RCC 7860 (cell line): ENCODE data around the gene FAR2.
A peak's percentile ranks its signal among the peaks of the same experiment; 100 is the strongest.
"Not testable (repeated sequence)": the region's sequence is repeated elsewhere in the genome, so short reads cannot be mapped to it uniquely, and the experiment has no call there.

Experiments
- DNase-seq: peaks from one replicate; pipeline ENCODE4 v3.0.0-alpha.2; 2015; ENCODE audit warnings: low spot score
- FAIRE-seq: peaks from 2 replicates; lab custom pipeline; 2012; peaks lifted over from hg19 to GRCh38; lab: Jason Lieb, UNC

FAR2 gene

DNA sequence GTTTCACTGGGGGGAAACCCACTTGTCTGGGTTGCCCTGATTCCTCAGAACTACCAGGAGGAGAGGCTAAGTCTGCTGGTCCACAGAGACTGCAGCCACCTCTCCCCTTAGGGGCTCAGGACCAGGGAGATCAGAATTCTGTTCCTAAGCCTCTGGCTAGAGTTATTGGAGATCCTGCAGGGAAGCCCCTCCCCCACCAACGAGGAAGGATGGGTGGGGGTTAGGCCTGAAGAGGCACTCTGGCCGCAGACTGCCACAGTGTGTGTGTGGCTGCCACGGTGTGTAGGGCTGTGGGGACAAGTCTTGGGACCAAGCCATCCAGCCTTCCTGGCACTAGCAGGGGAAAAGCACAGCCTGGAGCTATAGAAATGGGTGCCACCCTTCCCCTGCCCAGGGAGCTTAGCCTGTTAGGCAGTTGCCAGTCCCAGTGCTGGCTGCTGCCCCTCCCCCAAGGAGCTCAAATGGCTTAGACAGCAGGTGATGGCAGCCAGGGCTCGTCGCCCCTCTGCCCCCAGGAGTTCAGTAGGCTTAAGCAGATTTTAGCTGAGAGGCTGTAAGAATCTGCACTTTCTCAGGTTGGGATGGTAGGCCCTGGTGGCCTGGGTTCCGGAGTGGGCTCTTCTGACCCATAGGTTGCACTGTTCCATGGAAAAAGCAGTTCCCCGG is 124.2 kb downstream of the FAR2 start:
- FAIRE-seq = no peak
- DNase-seq = no peak

DNA sequence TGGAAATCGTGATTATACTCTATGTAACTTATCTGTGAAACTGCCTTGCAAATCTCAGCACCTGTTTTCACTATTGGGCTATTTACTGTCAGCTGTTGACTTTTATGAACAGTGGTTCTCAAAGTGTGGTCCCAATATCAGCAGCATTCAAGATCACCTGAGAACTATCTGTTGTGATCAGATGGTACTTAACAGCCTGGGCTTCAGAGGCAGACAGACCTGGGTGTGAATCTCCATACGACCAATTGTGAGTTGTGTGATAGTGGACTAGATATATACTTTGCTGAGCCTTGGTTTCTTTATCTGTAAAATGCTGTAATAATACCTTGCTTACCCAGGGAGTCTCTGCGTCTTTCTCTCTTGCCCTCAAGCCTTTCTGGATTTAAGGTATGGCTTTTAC is 126.8 kb downstream of the FAR2 start:
- no peak for DNase-seq
- no peak for FAIRE-seq

DNA sequence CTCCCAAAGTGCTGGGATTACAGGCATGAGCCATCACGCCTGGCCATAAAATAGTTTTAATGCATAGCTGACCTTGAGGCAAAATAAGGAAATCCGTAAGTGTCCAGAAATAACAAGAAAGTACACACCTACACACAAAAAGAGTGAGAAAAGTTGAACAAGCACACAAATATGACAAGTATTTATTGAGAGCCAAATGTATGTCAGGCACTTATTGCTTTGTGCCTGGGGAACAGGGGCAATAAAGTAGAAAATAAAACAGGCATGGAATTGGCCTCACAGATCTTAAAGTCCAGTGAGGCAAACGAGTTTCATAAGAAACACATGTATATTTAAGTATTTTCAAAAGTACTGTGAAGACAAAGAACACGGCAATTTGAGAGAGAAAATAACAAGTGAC is 128.2 kb downstream of the FAR2 start:
- FAIRE-seq = no peak
- DNase-seq = no peak

DNA sequence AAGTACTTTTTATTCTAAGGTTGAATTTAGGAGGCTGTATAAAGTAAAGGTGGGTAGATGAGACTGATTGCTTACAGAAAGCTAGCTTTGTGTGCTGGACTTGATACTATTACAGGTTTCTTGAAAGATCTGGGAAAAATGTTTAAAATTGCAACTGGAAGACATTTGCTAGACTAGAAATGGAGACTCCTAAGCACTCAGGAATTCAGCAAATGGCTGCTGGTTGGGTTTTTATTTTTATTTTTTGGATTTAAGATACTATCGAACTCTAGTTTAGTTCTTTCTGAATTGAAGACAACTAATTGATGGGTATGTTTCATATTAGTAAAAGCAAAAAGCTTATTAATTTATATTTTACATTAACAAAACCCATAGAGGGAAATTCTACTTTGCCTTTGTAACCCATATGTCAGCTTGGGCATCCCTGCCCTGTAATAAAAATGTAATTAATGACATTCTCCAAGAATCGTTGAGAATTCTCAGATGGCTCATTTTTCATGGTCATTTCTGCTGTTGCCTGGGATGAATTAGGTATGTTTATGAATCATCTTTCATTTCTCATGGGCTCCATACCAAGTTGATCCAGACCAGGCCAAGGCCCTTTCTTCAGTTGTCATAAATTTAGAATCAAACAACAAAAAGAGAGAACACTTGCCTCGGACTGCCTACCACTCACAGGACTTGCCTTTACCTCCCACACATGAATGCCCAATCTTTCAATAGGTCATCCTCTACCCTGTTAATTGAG is 129.8 kb downstream of the FAR2 start:
- DNase-seq = no peak
- no peak for FAIRE-seq

DNA sequence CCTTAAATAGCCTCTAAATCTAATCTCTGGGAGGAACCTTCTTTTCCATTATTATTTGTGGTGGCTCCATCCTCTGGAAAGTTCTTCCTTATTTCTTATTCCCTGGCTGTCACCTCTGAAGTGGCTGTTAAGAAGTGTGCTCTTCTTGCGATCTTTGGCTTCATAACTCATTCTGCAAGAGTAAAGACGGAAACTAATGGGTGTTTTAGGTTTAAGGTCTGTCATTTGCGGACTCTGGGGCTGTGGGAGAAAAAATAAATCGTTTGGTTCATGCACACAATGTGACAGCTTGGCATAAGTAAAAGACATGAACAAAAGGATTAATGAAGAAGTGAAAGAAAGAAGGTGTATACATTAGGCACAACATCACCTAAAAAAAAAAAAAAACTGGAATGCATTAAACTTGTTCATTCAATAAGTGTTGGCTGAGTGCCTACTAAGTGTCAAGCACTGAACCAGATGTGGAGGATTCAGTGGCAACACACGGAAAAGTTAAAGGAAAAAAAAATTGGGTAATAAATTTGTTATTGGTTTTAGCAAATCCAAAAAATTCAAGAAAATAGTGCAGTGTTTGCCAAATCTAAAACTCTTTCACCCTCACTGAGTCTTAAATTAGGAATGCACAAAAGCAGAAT is 132.4 kb downstream of the FAR2 start:
- no peak for DNase-seq
- FAIRE-seq = no peak

DNA sequence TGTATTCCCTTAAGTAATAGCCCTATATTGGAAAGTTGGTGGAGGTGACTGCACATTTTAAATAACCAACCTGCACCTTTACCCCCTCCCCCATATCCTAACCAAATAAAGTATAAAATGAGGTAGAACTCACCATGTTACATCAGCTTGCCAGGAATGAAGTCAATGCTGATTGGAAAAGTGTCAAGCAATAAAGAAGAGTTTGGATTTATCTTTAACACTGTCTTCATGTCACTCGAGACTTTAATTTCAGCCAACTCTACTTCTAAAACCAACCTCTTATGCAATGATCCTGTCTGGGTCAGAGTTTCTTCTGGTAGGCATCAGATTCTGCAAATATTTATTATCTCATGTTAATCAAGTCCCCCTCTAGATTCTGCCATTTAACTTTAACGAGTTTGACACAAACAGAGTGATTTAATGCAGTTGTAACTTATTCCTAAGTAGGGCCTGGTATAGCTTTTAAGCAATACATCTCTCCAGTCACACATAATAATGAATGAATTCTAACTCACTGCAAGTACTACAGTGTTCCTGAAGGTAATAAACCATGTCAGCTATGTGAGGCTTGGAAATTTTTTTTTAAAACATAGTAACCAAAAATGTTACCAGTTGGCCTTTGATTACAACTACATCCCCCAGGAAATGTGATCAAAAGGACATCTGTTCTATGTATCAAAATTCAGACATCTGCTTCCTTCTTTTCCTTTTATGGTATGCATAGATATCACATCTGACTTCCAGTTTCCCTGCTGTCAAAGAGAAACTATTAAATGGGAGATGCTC is 133.1 kb downstream of the FAR2 start:
- DNase-seq = no peak
- FAIRE-seq = no peak

DNA sequence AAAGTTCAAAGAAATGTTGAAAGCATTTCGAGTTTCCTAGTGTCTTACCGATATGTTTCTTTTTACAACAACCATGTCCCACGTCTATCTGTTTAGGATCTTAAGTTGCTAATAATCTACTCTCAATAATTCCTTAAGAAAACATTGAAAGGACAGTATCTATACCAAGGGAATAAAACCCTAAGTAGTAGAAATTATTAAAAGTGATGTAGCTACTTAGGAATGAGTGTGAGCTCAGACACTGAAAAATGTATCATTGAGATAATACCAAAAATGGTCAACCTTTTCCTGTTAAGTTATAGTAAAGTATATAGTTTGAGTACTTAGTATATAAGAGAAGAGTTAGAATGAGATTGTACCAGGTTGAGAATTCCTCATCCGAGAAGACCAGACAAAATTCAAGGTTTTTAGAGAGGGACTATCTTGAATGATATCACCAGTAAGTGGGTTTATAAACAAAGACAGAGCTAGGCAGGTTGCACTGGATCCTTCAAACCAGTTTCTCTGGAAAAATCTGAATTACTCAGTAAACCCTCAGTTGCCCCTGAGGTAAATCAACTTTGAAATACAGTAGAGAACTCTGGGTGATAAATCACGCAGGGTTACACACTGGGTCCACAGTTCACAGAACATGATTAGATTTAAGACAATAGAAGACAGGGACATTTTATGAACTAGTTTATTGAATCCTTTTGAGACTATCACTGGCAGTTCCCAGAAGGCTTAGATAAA is 135.1 kb downstream of the FAR2 start:
- DNase-seq (no peak), FAIRE-seq (no peak)

DNA sequence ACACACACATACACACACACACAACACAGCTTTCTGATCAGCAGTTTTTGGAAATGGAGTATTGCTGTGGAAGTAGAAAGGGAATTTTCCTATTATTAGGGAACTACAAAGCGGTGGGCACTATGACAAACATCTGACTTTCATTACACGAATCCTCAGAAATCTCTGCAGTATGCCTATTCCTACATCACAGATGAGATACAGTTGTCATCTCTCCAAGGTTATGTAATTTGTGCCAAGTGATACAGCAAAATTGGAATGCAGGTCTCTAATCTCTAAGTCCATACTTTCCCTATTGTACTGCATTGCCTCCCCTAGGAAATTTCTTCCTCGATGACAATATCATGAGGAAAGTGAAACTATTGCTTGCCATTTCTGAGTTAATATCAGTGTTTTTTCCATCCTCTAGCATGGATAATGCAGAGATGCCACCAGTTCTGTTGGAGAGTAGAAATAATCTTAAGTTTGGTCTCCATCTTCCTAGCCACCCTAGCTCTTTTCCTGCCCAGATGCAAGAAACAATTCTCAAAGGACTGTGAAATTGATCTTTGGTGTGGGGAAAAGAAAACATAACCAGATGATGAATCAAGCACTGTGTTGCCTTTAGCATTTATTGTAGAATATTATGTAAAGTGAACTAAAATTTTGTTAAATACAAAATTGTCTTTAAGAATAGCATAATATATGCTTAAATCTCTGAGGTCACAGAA is 137.2 kb downstream of the FAR2 start:
- DNase-seq = no peak
- no peak for FAIRE-seq

DNA sequence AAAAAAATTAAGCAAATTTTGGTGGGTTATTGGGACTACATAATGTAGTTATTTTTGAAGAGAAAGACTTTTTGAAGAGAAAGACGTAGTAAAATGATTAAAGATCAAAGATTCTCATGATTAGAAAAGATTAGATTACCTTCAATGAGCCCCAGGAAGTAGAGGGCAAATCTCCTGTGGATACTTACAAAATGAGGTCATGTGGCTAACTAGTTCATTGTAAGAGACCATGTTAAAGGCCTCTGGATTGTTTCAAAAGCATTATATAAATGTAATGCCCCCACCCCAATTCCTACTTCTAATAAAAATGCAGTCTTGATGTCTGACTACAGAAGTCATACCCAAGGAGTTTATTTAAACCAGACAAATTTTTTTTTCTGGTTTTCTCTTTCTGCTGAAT is 138.5 kb downstream of the FAR2 start:
- no peak for DNase-seq
- FAIRE-seq = no peak

DNA sequence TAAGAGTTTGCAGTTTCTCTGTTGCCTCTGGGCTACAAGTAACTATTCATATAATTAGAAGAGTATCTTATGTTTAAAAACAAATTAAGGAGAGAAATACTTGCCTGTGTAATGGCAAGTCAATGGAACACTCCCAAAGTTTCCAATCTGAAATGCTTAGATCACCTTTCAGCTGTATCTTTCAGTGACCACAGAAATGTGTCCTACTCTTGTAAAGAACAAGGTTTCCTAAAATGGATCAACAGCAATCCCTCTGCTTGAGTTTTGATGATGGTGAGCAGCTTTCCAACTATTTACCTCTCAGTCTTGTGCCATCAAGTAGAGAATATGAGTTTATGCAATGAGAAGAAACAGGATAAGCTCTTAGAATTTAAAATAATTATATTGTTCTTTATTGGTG is 139.0 kb downstream of the FAR2 start:
- no peak for FAIRE-seq
- DNase-seq = no peak

DNA sequence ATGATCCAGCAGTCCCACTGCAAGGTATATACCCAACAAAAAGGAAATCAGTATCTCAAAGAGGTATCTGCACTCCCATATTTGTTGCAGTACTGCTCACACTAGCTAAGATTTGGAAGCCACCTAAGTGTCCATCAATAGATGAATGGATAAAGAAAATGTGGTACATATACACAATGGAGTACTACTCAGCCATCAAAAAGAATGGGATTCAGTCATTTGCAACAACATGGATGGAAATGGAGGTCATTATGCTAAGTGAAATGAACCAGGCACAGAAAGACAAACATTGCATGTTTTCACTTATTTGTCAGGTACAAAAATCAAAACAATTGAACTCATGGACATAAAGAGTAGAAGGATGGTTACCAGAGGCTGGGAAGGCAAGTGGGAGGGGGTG is 141.4 kb downstream of the FAR2 start:
- not testable (repeated sequence) for FAIRE-seq, DNase-seq

DNA sequence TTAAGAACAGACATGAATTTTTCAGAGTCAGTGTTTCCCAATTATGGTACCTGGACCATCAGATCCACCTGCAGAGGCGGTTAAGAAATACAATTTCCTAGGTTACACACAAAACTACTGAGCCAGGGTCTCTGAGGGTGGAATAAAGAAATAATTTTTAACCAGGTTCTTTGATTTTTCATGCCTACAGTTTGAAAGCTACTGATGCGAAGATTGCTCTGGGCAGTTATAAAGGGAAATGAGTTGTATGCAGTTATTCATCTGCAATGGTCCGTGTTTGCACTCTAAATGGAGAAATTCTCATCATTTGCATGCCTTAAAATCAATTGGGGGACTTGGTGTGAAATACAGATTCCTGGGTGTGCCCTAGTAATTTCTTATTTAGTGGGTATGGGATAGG is 142.1 kb downstream of the FAR2 start:
- DNase-seq (no peak), FAIRE-seq (no peak)

DNA sequence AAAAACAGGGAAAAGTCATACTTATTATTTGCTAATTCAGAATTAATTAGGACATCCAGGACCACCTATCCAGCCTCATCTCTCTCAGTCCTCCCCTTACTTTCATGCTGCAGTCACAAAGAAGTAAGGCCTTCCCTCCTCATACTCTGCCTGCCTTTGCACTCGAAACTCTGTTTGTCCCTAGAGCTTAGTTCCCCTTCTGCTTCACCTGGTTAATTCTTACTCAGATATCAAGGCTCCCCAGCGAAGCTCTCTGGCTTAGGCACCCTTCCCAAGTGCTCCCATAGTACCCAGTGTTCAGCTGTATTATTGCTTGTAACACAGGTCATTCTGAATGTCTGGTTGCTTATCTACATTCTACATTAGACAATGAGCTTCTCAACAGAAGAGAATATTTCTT is 150.6 kb downstream of the FAR2 start:
- FAIRE-seq (no peak), DNase-seq (no peak)

DNA sequence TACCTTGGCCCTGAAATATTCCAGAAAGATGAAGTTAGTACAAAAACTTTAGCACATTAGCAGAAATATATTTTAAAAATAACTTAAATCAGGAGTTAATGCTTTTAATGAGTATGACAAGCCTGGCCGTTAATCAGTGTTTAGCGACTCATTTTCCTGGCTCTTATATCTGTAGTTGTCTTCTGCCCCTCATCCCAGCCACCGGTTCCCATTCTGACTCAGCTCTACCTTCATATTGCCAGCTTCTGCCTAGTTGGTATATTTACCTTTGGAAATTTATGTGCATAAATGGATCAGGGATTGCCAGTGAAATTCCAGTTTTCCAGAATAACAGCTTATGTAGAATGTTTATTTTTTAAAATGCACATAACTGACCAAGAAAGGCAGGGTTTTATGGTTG is 152.0 kb downstream of the FAR2 start:
- DNase-seq = no peak
- FAIRE-seq = no peak

DNA sequence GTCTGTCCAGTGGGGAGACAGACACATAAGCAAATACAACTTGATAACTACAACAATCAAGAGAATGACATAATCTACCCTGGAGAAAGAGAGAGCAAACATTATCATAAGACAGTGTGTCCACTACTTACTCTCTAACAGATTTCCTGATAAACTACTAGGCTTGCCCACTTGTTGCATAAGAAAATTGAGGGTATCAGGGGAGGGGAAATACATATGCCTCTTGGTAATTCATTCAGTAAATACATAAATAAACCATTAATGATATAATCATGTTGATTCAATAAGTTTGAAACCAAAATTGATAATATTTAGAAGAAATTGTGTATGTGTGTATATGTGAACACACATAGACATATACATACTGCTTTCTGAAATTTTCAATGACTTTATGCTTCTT is 155.3 kb downstream of the FAR2 start:
- FAIRE-seq (no peak), DNase-seq (no peak)

DNA sequence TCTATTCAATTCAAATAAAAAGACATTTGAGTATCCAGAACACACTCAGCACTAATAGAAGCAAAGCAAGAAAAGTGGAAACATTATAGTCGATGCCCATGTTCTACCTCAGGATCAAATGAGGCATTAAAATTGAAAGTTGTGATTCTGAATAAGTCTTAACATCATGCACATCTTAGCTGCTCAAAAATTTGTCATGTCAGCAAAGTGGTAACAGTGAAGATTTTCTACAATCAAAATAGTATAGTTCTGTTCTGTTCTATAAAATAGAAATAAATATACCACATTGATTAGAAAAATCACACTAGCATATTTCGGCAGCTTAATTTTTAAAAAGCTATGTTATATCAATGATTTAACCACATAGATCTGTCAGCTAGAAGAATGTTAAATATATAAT is 157.2 kb downstream of the FAR2 start:
- no peak for DNase-seq
- no peak for FAIRE-seq

DNA sequence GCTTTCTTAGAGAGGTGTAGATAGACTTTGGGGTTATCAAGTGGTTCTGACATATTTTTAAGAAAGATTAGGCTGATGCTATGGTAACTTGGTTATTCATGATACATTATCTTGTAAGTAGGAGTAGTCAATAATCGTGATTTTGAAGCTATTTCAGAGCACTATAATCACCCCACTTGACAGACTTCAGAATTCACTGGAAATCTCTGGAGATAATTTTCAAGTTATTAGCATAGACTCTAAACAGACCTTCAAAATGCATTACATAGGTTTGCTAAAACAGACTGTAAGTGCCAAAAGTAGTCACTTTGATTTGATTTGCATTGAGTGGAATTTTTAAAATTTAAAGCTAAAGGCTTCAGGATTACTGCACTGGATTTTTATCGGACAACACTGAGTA is 157.6 kb downstream of the FAR2 start:
- no peak for FAIRE-seq

DNA sequence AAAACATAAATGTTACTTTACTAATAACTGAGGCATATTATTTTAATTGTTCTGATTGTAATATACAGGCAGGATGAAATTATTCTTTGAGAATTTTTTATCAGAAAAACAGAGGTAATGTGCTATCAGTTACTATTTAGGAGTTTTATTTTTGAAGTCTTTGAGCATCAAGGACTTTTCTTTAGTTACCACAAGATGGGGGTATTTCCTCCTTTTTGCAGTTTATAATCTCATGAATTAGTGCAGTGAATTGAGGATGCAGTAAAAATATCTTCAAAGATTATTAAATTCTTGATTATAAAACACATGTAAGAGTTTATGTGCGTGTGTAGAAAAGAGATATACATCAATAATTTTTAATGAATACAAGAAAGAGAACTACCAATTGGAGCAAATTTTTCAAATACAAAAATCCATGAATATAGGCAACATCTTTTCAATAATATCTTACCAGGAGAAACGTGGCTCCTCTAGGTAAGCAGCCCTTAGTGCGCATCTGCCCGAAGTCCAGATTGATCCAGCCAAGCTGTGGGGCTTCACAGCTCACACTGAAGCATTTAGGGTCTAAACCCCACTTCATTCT is 160.3 kb downstream of the FAR2 start:
- DNase-seq (peak; percentile 8), FAIRE-seq (peak; percentile 67)

More for the DNA sequence above, 157.6 kb downstream of the FAR2 start:
- no peak for DNase-seq

DNA sequence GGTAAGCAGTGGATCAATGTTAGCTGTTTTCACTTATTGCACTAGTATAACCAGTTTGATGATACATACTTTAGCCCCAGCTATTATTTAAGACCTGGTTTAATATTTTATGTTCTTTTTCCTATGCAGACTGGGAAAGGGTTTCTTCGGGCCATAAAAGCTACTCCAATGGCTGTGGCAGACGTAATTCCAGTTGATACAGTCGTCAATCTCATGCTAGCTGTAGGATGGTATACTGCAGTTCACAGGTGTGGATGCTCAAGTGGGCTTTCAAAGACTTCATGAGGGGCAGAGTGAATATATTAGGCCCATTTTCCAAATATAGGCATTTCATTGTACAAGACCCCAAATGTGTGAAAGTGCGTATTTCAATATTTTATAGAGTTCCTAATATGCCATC is 161.8 kb downstream of the FAR2 start:
- no peak for FAIRE-seq

DNA sequence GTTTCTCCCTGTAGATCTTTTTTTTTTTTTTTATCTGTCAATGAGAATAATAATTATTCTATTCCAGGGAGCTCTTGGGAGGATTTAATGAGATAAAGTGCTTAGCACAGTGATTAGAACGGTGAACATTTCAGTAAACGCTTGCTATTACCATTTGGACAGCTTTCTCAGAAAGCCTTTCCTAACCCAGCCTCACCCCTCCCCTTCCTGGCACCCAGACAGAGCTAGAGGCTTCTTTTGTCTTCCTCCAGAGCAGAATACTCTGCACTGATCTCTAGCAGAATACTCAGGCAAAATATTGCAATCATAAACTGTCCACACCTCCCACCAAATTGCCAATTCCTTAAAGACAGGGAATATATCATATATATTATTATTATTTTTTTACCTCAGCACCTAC is 165.3 kb downstream of the FAR2 start:
- DNase-seq (no peak), FAIRE-seq (no peak)

More for the DNA sequence above, 161.8 kb downstream of the FAR2 start:
- no peak for DNase-seq
